Measurements from ENCODE around the gene TMEM132E.

Gene TMEM132E

DNA sequence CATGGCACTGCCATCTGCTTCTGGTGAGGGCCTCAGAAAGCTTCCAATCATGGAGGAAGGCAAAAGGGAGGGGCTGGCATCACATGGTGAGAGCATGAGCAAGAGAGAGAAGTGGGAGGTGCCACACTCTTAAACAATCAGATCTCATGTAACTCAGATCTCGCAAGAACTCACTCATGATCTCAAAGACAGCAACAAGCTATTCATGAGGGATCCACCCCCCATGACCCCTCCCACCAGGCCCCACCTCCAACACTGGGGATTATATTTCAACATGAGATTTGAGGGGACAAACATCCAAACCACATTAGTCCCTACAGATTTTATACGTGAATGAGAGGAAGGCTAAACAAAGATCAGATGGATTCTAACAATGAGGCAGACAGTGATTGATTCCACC, 8.9 kb upstream of the TMEM132E start:
- no peak for DNase-seq (ENCODE audit: low read depth)

DNA sequence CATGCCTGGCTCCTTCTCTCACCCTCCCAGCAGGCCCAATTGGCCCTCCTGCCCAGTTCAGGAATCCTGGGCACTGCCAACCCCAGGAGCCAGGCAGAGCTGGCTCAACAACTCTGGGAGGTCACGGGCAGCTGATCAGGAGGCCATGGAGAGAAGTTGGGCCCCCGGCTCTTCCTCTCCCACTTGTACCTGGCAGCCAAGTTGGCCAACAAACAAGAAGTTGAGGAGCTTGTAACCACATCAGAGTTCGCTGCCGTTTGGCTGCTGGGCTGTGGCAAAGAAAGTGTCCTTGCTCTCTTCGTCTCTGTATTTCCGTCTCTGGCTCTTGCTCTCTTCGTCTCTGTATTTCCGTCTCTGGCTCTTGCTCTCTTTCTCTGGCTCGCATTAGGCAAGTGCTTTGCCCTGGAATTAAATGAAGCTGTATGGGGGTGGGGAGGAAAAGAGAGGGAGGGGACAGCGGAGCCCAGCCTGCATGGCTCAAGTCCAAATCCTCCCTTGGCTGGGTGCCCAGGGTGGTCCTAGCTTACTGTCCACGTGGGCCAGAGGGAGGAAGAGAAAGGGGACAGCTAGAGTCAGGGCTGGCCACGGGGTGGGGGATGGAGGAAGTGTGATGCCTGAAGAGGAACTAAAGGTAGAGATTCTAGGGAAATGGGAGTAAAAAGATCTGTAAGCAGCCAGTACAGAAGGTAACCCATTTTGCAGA, 7.8 kb upstream of the TMEM132E start:
- DNase-seq (ENCODE audit: low read depth): no peak

DNA sequence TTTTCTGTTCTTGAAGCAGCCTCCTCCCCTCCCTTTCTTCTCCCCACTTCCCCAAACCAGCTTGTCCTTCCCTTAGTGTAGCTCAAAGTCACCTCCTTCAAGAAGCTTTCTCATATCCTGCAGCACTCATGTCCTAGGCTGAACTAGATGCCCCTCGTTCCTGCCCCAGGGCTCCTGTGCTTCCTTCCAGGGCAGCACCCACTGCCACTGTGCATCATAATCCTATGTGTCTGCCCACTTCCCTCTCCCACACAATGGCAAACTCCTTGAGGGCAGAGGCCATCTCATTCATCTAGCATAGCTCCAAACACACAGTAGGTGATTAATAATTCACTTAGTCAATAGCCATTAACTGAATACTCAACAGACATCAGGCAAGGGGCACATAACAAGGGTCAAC, 6.9 kb upstream of the TMEM132E start:
- DNase-seq (ENCODE audit: low read depth): no peak

DNA sequence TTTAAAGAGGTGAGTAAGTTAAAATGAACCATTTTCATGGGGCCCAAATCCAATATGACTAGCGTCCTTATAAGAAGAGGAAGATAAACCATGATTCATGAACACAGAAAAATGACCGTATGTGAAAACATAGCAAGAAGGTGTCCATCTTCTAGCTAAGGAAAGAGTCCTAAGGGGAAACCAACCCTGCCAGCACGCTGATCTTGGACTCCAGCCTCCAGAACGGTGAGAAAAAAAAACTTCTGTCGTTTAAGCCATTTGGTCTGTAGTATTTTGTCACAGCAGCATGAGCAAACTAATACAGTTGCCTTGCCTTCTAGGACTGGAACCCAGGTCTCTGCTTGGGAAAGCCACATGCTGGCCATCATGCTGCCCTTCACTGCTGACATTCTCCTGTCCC, 4.2 kb upstream of the TMEM132E start:
- DNase-seq (ENCODE audit: low read depth): no peak

DNA sequence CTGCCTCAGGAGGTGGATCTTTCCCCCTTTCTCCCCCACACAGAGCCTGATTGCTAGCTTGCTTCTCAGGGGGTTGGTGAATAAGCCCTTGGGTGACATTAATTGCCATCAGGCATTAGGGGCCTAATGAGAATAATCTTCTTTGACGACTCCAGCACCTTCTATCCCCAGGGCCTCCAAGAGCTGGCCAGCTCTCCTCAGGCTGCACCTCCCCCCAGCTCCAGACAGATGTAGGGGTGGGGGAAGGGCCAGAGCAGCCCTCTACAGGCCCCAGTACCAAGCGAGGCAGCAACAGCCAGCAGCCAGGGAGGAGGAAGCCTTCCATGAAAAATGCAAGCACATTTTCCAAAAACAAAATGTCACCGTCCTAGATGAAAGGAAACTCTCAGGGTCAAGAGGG, 1.4 kb upstream of the TMEM132E start:
- no peak for DNase-seq (ENCODE audit: low read depth)

DNA sequence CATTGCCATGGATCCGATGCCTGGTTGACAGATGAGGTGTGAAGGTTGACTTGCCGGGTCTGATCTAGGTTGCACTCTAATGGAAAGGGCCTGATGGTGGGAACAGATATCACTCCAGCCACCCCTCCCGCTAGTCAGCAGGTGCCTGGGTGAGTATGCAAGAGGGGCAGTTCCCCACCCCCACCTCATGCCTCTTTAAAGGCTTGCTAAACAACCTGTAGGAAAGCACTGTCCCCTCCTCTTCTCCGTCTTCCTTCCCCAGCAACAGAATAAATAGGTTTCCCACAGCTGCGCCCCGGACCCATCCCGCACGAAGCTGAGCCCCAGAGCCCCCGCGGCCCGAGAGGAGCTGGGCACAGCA, 746 bp upstream of the TMEM132E start:
- no peak for DNase-seq (ENCODE audit: low read depth)

DNA sequence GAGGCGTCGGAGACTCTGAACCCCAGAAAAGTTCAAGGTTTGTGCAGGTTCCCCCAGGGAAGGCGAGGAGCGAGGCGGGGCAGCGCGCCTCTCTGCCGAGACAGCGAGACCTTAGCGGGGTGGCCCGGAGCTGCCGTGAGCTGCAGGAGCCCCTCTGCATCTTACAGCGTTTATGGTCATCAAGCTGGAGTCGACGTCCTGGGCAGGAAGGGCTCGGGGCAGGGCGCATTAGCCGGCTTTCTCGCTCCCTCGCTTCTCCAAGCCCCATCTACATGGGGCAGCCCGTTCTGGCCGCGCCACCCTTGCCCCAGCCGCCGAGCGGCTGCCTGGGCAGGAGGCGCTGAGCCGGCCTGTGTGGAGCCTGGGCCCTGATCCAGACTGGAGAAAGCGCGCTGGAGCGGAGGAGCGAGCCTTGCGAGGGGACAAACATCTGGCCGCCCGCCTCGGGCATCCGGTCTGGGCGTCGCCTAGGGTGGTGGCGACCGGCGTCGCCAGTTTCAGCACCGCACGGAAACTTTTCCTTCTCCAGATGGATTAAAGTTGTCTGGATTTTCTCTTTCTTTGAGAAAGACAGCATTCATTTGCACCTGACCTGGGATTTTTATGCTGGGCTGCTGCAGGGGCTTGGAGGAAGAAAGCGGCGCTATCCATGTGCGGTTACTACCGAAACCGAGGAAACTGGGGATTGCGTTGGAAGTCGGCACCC, 750 bp downstream of the TMEM132E start:
- no peak for DNase-seq (ENCODE audit: low read depth)

DNA sequence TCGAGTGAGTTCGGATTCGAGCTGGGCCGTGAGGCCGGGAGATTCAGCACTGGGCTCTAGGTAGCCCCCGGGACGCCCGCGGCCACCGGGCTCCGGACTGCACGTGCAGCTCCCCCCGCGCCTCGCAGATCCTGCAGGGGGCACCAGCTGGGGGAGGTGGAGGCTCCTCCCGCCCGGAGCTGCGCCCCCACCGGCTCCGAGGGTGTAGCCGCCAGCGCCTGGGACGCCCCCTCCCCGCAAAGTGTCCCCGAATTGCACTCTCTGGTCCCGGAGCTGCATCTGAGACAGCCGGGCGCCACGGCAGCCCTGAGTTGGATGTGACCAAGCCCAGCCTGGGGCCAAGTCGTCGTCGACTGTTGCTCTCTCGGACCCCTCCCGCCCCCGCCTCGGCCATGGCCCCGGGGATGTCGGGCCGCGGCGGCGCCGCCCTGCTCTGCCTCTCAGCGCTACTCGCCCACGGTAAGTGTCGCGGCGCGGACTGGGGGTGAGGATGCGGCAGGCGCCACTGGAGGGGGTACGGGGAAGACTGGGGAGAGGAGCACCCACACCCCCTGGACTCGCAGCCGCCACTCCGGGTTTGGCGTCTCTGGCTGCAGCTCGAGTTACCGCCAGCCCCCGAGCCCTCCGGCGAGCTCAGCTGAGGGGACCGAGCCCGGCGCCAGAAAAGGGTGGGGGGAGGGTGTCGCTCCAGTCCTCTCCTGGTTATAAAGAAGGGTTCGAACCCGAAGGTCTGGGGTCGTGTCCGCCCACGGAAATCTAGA, 1.5 kb downstream of the TMEM132E start:
- no peak for DNase-seq (ENCODE audit: low read depth)

DNA sequence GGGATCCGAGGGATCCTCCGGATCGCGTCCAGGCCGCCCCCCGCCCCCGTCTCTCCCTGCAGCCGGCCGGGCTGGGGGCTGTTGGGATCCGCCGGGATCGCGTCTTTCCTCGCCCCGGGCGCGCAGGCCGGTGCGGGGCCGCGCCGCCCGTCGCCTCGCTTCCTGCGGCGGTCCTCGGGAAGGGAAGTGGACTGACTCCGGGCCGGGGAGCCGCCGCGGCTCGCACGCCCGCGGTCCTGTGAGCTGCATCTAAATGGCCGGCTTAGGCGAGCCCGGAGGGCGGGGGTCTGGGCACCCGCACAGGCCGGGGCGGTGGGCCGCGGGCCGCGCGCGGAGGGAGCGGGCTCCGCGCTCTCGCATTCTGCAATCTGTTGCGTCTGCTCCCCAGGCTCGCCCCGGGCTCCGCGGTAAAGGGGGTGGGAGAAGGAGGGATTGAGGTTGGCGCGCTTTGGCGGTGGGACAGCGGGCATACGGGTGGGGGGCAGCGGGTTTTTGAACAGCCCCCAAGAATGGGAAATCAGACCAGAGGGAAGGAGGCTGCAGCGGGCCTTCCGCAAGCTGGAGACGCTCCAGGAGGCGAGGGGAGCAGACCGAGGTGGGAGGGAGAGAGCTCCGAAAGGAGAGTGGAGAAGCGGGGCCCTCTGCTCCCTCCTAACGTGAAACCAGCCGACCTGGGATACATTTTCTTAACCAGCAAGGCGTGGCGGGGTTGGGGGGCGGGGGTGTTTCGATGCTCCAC, 2.2 kb downstream of the TMEM132E start:
- no peak for DNase-seq (ENCODE audit: low read depth)

DNA sequence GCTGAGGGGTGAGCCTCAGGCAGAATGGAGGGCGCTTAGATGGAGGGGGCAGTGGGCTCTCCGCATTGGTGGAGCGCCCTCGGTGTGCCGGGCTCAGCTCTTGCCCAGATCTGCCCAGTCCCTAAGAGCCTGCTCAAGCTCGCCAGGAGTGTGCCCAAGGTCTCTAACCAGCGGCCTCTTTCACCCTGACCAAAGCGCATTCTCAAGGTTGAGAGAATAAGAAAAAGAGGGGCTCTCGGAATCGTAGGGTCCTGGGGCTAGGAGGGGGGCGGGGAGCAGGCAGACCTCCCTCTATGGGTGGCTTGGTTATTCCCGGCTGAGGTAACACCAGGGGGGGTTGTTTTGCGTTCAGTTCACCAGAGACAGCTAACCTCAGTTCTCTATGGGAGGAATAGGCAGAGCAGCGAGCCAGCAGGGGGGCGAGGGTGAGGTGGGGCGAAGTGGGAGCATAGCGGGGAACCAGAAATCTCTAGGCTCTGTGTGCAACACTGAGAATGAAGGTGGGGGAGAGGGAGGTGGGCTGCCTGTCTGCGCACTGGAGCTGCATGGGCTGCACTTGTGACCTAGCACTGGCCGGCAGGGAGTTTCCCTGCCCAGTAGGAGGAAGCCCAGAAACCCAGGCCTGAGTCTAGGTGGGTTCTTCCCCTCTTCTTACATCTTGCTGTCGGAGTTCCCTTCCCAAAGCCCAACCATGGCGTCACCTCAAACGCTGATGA, 3.0 kb downstream of the TMEM132E start:
- no peak for DNase-seq (ENCODE audit: low read depth)

DNA sequence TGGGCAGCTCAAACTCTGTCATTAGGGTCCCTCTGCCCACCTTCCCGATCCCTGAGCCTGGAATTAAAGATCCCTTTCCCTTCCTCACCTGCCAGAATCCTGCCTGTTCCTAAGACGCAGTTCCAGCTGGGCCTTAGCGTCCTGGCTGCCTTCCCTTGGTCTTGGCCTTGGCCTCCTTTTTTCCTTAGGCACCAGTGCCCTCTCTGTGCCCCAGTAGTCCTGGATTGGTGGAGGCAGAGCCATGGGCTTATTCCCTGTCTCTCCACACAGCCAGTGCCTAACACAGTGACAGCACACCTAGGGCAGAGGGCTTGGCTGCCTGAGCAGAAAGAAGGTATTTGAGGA, 3.5 kb downstream of the TMEM132E start:
- no peak for DNase-seq (ENCODE audit: low read depth)

DNA sequence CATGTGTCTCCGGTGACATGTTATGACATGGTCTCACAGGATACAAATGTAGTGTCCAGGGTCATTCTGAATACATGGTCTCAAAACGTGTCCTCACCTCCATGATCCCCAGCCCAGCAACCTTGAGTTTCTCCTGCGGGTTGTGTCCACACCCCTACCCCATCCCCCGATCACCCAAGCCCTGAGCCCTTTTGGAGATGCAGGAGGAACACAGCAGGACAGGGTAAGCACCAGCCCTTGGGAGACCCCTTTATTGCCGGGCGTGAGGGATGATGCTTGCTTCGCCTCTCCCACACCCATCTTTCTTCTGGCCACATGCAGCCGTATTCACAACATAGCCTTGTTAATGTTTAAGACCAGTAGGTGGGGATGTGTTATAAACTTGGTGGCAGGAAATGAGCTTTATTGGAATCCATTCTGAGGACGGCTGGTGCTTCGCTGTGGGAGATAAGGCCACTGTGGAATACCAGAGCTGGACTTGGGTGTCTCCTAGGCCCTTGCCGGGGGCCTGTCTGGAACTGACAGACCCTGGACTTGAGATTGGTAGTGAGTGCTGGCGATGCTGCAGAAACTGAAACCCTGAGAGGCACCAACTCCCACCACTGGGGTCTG, 5.5 kb downstream of the TMEM132E start:
- DNase-seq (ENCODE audit: low read depth): no peak

DNA sequence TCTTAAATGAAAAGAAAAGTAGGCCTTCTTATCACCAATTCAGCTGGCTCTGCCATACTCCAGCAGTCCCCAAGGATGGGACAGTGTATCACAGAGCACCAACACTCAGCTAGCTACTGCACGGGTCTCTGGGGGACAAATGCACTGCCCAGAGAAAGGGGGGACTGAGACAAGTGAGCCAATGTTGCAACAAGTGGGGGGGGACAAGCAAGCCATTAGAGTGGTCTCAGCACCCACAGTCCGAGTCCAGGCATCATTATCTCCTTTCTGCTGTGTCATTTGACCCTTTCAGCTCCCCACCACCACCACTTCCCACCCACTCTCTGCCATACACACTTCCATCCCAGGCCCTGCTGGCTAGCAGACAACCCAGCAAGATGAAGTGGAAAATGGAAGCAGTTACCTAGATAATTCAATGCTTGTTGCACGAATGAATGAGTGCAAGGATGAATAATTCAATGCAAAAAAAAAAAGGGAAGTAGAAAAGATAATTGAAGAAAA, 7.0 kb downstream of the TMEM132E start:
- no peak for DNase-seq (ENCODE audit: low read depth)

DNA sequence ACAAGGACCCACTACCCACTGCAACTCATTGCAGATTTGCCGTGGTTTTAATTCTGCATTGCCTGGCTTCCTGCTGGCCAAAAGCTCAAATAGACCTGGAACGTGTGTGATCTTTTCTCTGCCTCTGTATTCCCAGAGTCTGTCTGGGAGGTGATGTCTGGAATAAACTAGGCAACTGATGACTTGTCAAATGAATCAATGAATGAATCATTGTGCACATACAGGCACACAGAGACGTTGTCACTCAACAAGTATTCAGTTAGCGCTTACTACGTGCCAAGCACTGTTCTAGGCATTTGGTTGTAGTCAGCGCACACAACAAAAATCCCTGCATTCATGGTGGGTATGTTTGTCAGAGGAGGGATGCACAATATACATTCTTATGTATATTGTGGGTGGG, 8.9 kb downstream of the TMEM132E start:
- no peak for DNase-seq (ENCODE audit: low read depth)

DNA sequence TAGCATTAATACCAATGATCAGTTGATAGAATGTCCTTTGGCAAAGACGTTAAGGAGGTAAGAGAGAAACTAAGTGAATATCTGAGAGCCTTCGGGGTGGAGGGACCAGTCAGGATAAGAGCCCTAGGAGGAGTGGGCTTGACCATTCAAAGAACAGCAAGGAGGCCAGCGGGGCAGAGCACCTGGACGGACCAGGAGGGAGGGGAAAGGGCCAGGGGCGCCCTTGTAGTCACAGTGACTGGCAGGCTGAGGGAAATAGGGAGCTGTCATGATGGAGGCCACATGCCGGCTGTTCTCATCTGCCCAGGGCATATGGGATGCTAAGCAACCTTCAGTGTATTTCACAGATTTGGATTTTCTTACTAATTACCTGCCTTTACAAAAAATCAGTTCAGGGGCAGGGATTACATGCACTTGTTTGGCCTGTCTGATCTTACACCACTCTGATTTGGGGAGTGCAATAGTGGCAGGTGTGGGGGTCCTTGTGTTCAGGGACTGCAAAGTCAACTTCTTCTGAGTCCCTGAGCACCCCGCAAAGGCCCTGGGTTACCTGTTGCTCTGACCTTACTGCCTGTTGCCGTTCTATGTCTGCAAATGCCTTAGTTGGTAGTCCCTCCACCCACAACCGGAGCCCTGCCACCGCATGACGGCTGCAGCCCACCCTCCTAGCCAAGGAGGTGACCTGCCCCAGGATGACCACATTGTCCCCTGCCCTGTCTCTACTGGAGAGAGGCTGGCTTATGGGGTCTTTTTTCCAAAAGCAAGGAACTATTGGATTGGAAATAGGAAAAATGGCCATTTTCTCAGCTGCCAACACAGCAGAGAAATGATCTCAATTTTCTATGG, 10.0 kb downstream of the TMEM132E start:
- no peak for DNase-seq (ENCODE audit: low read depth)

DNA sequence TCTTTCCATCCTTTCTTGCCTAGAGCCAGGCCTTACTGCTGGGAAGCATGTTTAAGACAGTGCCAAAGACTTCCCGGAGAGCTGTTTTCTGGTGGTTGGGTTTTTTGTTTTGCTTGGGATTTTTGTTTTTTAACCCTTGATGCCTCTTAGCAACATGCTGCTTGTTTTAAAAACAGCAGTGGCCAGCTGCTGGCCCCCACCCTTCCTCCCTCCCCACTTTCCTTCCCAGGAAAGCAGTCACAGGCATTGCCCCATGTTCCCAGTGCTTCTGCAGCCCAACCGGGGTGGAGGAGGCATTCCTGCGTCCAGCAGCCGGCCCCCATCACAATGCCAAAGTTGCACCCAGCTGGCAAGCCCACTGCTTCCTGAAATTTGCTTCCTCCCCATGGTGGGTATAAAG, 12.6 kb downstream of the TMEM132E start:
- DNase-seq (ENCODE audit: low read depth): no peak

DNA sequence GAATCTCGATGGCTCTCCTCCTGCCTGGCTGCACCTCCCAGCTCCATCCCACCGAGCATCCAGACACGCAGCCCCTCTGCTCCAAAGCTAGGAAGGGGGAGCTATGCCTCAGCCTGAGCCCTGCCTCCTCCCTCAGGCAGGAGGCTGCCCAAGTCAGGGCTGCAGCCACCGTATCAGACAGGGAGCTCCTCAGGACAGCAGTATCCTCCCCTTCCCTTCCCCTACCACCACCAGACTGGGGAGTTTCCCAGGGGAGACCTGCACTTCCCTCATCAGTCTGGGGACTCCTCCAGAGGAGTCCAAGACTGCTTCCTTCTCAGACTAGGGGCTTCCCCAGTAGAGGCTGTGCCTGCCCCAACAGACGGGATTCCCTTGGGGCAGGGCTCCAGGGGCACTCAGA, 17.5 kb downstream of the TMEM132E start:
- no peak for DNase-seq (ENCODE audit: low read depth)

DNA sequence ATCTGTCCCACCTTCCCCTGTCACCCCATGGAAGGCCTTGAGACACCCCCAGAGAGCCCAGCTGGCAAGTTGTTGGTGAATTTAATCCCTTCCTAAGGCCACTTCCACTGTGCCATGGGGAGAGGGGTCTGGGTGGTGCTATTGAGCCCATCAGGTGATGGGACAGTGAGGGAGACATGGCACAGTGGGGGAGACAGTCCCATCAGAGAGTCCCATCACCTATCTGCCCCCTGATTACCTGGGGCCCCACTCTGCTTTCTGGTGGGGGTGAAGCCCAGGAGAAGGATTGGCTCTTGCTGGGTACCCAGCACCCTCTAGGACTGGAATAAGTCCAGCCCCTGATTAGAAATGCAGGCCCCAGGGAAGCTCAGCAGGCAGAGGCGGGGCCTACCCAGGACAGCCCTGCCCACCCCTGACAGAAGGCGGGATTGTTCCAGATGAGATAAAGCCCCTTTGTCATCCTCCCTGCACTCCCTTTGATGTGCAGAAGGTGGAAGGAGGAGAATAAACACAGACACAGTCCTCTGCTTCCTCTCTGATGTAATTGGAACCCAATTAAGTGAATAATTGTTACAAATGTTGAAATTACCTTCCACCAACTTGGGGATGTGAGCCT, 18.9 kb downstream of the TMEM132E start:
- DNase-seq (ENCODE audit: low read depth): no peak

DNA sequence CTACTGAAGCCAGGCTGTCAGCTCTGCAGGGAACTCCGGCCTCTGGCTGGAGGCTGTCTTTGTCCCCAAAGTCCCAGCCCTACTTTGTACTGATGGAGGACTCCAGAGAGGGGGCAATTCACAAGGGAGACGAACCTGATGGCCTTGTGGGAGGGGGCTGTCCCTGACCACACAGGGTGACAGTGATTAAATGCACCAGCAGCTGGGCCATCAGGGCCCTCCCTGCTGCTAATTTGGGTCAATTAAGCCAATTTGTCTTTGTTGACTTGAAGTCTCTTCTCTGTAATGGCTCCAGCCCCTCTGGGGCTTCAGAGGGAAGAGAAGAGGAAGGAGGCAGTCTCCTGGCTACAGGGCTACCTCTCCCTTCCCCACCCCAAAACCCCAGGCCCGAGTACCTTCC, 22.0 kb downstream of the TMEM132E start:
- no peak for DNase-seq (ENCODE audit: low read depth)

DNA sequence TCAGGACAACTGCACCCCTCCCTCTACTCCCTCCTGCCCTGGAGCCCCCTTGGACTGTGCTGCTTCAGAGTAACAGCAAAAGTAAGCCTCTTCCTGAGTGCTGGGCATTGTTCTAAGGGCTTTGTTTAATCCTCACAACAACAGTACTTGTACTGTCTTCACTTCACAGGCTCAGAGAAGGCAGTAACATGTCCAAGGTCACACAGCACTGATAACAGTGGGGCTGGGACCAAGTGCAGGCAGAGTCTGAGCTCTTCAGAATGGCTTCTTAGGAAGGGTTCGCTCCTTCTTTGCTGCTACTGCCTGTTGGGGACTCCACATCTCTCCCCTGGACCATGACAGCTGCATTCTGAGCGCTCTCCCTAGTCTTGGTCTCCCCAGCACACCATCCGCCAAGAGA, 24.6 kb downstream of the TMEM132E start:
- DNase-seq (ENCODE audit: low read depth): no peak
